Measurements from ENCODE around the gene DCTN3.
"Not testable (repeated sequence)": the region's sequence is repeated elsewhere in the genome, so short reads cannot be mapped to it uniquely, and the experiment has no call there.

DCTN3 gene

GRCh38 chr9:34647651-34648050 is 27.4 kb upstream of the DCTN3 start:
- no peak for DNase-seq (ENCODE audit: low spot score)
- in situ Hi-C loops (cut with MboI; ENCODE audit: low pct_unique_long_range_greater_than_20kb, low sequenced_read_pairs, unreplicated experiment): no loop called here

GRCh38 chr9:34647084-34647403 is 26.7 kb upstream of the DCTN3 start:
- in situ Hi-C loops (cut with MboI; ENCODE audit: low pct_unique_long_range_greater_than_20kb, low sequenced_read_pairs, unreplicated experiment): no loop called here
- no peak for TF ChIP-seq CTCF (IDR thresholded peaks at IDR 0.05; ENCODE audit: extremely low read depth, insufficient read depth, missing control alignments)
- no peak for DNase-seq (ENCODE audit: low spot score)

More at GRCh38 chr9:34647651-34648050, 27.4 kb upstream of the DCTN3 start:
- TF ChIP-seq CTCF (IDR thresholded peaks at IDR 0.05; ENCODE audit: extremely low read depth, insufficient read depth, missing control alignments): no peak

GRCh38 chr9:34646211-34647083 is 26.2 kb upstream of the DCTN3 start, which contains the start of gene GALT:
GALT (plus strand) TSS chr9:34646675; CDS start chr9:34646705, 30 bp downstream.
- TF ChIP-seq CTCF (IDR thresholded peaks at IDR 0.05; ENCODE audit: extremely low read depth, insufficient read depth, missing control alignments): peak; percentile 55
- peak; percentile 97 for DNase-seq (ENCODE audit: low spot score)
- in situ Hi-C loops (cut with MboI; ENCODE audit: low pct_unique_long_range_greater_than_20kb, low sequenced_read_pairs, unreplicated experiment): no loop called here

- DNase-seq (ENCODE audit: low spot score): no peak
- in situ Hi-C loops (cut with MboI; ENCODE audit: low pct_unique_long_range_greater_than_20kb, low sequenced_read_pairs, unreplicated experiment): no loop called here
- TF ChIP-seq CTCF (IDR thresholded peaks at IDR 0.05; ENCODE audit: extremely low read depth, insufficient read depth, missing control alignments): no peak
Observed at GRCh38 chr9:34644766-34645314, 24.5 kb upstream of the DCTN3 start.

GRCh38 chr9:34642679-34643078 is 22.4 kb upstream of the DCTN3 start:
- in situ Hi-C loops (cut with MboI; ENCODE audit: low pct_unique_long_range_greater_than_20kb, low sequenced_read_pairs, unreplicated experiment): no loop called here
- DNase-seq (ENCODE audit: low spot score): no peak
- TF ChIP-seq CTCF (IDR thresholded peaks at IDR 0.05; ENCODE audit: extremely low read depth, insufficient read depth, missing control alignments): no peak

GRCh38 chr9:34639322-34639721 is 19.0 kb upstream of the DCTN3 start:
- DNase-seq (ENCODE audit: low spot score); in situ Hi-C loops (cut with MboI; ENCODE audit: low pct_unique_long_range_greater_than_20kb, low sequenced_read_pairs, unreplicated experiment): not testable (repeated sequence)

- in situ Hi-C loops (cut with MboI; ENCODE audit: low pct_unique_long_range_greater_than_20kb, low sequenced_read_pairs, unreplicated experiment): no loop called here
- DNase-seq (ENCODE audit: low spot score): no peak
- no peak for TF ChIP-seq CTCF (IDR thresholded peaks at IDR 0.05; ENCODE audit: extremely low read depth, insufficient read depth, missing control alignments)
Observed at GRCh38 chr9:34638138-34638445, 17.8 kb upstream of the DCTN3 start.
